ENCODE measurements around the gene PHLDB3.

DNA sequence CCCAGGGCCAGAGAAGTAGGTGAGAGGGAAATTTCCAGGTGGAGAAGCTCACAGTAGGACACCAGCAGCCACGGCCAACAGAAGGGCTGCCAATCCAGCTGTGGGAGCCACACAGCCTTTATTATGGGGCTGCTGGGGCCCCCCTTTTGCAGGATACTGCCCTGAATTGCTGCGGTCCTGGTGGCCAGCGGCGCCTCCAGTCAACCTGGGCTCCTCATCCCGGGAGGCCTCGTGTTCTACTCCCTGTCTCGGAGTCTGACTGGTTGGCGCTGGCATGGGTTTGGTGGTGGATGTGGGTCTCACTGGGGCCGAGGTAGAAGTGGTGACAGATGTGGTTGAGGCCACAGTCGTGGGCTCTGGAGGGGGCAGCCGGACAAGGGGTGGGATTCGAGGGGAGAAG, 43.2 kb downstream of the PHLDB3 start:
- TF ChIP-seq, protein P1, sequence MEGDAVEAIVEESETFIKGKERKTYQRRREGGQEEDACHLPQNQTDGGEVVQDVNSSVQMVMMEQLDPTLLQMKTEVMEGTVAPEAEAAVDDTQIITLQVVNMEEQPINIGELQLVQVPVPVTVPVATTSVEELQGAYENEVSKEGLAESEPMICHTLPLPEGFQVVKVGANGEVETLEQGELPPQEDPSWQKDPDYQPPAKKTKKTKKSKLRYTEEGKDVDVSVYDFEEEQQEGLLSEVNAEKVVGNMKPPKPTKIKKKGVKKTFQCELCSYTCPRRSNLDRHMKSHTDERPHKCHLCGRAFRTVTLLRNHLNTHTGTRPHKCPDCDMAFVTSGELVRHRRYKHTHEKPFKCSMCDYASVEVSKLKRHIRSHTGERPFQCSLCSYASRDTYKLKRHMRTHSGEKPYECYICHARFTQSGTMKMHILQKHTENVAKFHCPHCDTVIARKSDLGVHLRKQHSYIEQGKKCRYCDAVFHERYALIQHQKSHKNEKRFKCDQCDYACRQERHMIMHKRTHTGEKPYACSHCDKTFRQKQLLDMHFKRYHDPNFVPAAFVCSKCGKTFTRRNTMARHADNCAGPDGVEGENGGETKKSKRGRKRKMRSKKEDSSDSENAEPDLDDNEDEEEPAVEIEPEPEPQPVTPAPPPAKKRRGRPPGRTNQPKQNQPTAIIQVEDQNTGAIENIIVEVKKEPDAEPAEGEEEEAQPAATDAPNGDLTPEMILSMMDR (conservative IDR thresholded peaks at IDR 0.05; ENCODE audit: low read length): no peak
- TF ChIP-seq EZH2phosphoT487 (IDR thresholded peaks at IDR 0.05; ENCODE audit: borderline replicate concordance, low read depth, low read length): no peak

All from OCI-LY7 (cell line).